ENCODE measurements around the gene RAD50.
"Not testable (repeated sequence)": the region's sequence is repeated elsewhere in the genome, so short reads cannot be mapped to it uniquely, and the experiment has no call there.

RAD50 gene

DNA sequence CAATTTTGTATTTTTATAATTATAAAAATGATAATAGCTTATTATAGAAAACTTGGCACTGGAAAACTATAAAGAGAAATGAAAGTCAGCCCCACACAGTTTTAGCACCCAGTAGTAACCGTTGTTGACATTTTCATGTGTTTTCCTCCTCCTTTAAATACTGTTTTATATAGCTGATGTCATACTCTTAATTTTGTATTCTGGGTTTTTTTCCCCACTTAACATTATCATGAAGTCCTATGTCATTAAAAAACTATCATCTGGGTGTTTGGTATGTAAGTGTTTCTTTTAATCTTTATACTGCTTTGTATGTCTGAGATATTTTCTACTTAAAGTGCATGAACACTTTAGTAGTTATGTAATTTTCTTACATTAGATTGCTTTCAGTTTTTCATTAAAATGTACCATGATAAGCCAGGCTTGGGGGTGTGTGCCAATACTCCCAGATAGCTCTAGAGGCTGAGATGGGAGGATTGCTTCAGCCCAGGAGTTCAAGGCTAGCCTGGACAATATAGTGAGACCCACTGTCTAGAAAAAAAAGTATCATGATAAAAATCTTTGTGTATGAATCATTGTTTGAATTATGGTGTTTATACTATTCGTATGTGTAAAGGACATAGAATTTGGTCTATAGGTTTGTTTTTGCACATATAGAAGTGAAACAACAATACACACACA, 2.7 kb downstream of the RAD50 start:
- Histone ChIP-seq H3K36me3 (ENCODE audit: insufficient read depth, low read length) (peaks cover 53% of the 10 kb centered on the region), H3K9ac (ENCODE audit: low read depth, low read length) (no peak overlapping the region), H3K27me3 (ENCODE audit: insufficient read depth, low read length) (no peaks in the 10 kb centered on the region), H3K4me3 (ENCODE audit: low read length) (no peak overlapping the region), H3K4me1 (ENCODE audit: insufficient read depth, low read length) (peaks cover 7% of the 10 kb centered on the region), H3K27ac (ENCODE audit: low read depth, low read length) (no peak overlapping the region), H3K9me3 (ENCODE audit: insufficient read depth, low read depth, low read length) (peaks cover 14% of the 10 kb centered on the region; the same call in 1 of the 2 replicates)
- 71% methylated on average over 2 of the region's 2 CpGs for WGBS

DNA sequence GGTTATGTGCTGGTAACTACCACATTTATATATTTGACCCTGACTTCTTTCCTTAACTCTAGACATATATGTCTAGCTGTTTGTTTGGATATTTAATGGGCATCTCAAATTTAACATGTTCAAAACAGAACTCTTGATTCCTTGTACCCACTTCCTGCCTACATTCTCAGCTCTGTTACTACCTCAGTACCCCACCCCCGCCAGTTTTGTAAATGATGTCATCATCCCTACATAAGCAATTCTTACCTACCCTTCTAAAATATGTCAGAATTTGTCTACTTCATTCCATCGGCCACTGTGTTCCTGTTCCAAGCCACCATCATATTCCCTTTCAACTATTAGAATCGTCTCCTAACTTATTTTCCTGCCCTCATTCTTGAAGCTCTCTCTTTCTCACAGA, 4.8 kb downstream of the RAD50 start:
- Histone ChIP-seq H3K4me3 (ENCODE audit: low read length) (no peak overlapping the region), H3K9me3 (ENCODE audit: insufficient read depth, low read depth, low read length) (peaks cover 17% of the 10 kb centered on the region; the same call in 1 of the 2 replicates), H3K36me3 (ENCODE audit: insufficient read depth, low read length) (peaks cover 66% of the 10 kb centered on the region), H3K27me3 (ENCODE audit: insufficient read depth, low read length) (no peaks in the 10 kb centered on the region), H3K4me1 (ENCODE audit: insufficient read depth, low read length) (peaks cover 7% of the 10 kb centered on the region), H3K27ac (ENCODE audit: low read depth, low read length) (no peak overlapping the region), H3K9ac (ENCODE audit: low read depth, low read length) (no peak overlapping the region)
- WGBS, result 94% methylated on average over 3 of the region's 3 CpGs

DNA sequence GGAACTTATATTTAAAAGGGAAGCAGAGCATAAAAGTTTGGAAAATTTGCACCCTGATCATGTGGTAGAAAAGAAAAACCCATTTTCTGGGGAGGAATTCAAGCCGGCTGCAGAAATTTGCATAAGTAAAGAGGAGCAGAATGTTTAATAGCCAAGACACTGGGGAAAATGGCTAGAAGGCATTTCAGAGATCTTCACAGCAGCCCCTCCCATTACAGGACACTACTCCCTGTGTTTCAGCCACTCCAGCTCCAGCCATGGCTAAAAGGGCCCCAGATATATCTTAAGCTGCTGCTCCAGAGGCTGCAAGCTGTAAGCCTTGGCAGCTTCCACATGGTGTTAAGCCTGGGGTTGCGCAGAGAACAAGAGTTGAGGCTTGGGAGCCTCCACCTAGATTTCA, 7.8 kb downstream of the RAD50 start:
- Histone ChIP-seq H3K9me3 (ENCODE audit: insufficient read depth, low read depth, low read length) (peaks cover 17% of the 10 kb centered on the region; the same call in 1 of the 2 replicates), H3K36me3 (ENCODE audit: insufficient read depth, low read length) (peaks cover 75% of the 10 kb centered on the region)
- H3K9ac ChIP-seq (ENCODE audit: low read depth, low read length); H3K4me3 ChIP-seq (ENCODE audit: low read length); H3K27me3 ChIP-seq (ENCODE audit: insufficient read depth, low read length); H3K27ac ChIP-seq (ENCODE audit: low read depth, low read length); H3K4me1 ChIP-seq (ENCODE audit: insufficient read depth, low read length): not testable (repeated sequence)
- 89% methylated on average over 2 of the region's 2 CpGs for WGBS

DNA sequence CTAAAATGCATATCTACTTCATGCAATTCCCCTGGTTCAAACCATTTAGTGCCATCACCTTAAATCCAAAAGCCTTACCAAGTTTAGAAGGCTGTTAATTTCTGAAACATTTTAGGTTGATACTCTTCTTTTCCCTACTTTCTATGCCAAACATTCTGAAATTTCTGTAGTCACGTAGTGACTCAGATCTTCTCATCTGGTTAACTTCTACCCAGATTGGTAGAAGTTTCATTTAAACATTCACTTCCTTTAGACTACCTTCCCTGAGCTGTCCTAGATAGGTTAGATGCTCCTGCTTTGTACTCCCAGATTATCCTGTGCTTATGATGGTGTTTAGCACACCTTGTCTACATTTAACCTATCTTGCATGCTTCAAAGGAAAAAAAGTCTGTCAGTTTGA, 9.9 kb downstream of the RAD50 start:
- no peaks in the 10 kb centered on the region for H3K27me3 ChIP-seq (ENCODE audit: insufficient read depth, low read length)
- peaks cover 17% of the 10 kb centered on the region; the same call in 1 of the 2 replicates for H3K9me3 ChIP-seq (ENCODE audit: insufficient read depth, low read depth, low read length)
- H3K36me3 ChIP-seq (ENCODE audit: insufficient read depth, low read length), result peaks cover 60% of the 10 kb centered on the region
- no peaks in the 10 kb centered on the region for H3K4me1 ChIP-seq (ENCODE audit: insufficient read depth, low read length)
- 91% methylated on average over 1 of the region's 1 CpG for WGBS
- H3K27ac ChIP-seq (ENCODE audit: low read depth, low read length), result no peak overlapping the region
- H3K9ac ChIP-seq (ENCODE audit: low read depth, low read length), result no peak overlapping the region
- H3K4me3 ChIP-seq (ENCODE audit: low read length), result no peak overlapping the region

DNA sequence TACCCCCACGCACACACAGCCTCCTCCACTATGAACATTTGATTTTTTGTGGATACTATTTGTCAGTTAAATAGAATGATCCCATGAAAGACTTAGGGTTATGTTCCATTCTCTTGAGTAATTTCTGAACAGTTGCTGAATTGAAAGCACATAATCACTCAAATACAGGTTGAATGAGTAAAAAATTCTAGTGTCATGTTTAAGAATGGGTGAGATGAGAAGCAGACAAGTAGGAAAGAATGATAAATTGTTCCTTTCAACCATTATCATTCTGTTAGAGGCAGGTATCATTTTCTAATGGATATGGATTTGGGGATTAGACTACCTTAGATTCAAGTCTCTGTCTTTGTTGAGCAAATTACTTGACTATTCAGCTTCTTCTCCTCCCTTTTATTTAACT, 19.3 kb downstream of the RAD50 start:
- Histone ChIP-seq H3K36me3 (ENCODE audit: insufficient read depth, low read length) (peaks cover 60% of the 10 kb centered on the region), H3K27me3 (ENCODE audit: insufficient read depth, low read length) (no peaks in the 10 kb centered on the region), H3K9me3 (ENCODE audit: insufficient read depth, low read depth, low read length) (peaks cover 8% of the 10 kb centered on the region; the same call in 1 of the 2 replicates), H3K4me1 (ENCODE audit: insufficient read depth, low read length) (no peaks in the 10 kb centered on the region), H3K4me3 (ENCODE audit: low read length) (no peak overlapping the region), H3K9ac (ENCODE audit: low read depth, low read length) (no peak overlapping the region), H3K27ac (ENCODE audit: low read depth, low read length) (no peak overlapping the region)
- no CpG with 5 or more reads among the region's 1 CpG for WGBS

DNA sequence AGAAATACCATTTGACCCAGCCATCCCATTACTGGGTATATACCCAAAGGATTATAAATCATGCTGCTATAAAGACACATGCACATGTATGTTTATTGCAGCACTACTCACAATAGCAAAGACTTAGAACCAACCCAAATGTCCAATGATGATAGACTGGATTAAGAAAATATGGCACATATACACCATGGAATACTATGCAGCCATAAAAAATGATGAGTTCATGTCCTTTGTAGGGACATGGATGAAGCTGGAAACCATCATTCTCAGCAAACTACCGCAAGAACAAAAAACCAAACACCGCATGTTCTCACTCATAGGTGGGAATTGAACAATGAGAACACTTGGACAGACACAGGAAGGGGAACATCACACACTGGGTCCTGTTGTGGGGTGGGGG, 27.8 kb downstream of the RAD50 start:
- H3K27ac ChIP-seq (ENCODE audit: low read depth, low read length); H3K9me3 ChIP-seq (ENCODE audit: insufficient read depth, low read depth, low read length); H3K27me3 ChIP-seq (ENCODE audit: insufficient read depth, low read length); H3K4me1 ChIP-seq (ENCODE audit: insufficient read depth, low read length); H3K4me3 ChIP-seq (ENCODE audit: low read length); H3K9ac ChIP-seq (ENCODE audit: low read depth, low read length): not testable (repeated sequence)
- H3K36me3 ChIP-seq (ENCODE audit: insufficient read depth, low read length), result peaks cover 70% of the 10 kb centered on the region
- no CpG with 5 or more reads among the region's 2 CpGs for WGBS

DNA sequence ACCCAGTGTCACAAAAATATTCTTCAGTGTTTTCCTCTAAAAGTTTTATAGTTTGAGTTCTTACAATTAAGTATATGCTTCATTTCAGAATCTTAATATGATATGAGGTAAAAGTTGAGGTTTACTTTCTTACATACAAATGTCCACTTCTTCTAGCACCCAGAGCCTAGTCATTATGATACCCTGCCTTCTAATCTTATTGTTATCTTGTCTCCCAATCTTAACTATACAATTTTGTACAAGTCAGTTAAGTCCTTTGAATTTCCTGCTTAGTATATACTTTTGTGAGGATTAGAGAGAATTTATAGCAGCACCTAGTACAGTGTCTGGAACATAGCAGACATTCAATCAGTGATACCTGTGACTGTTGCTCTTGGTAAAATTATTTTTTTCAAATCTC, 29.3 kb downstream of the RAD50 start:
- no peak overlapping the region for H3K4me3 ChIP-seq (ENCODE audit: low read length)
- no peaks in the 10 kb centered on the region for H3K27me3 ChIP-seq (ENCODE audit: insufficient read depth, low read length)
- no peaks in the 10 kb centered on the region for H3K4me1 ChIP-seq (ENCODE audit: insufficient read depth, low read length)
- H3K27ac ChIP-seq (ENCODE audit: low read depth, low read length), result no peak overlapping the region
- no peak overlapping the region for H3K9ac ChIP-seq (ENCODE audit: low read depth, low read length)
- no peaks in the 10 kb centered on the region for H3K9me3 ChIP-seq (ENCODE audit: insufficient read depth, low read depth, low read length)
- H3K36me3 ChIP-seq (ENCODE audit: insufficient read depth, low read length), result peaks cover 69% of the 10 kb centered on the region

DNA sequence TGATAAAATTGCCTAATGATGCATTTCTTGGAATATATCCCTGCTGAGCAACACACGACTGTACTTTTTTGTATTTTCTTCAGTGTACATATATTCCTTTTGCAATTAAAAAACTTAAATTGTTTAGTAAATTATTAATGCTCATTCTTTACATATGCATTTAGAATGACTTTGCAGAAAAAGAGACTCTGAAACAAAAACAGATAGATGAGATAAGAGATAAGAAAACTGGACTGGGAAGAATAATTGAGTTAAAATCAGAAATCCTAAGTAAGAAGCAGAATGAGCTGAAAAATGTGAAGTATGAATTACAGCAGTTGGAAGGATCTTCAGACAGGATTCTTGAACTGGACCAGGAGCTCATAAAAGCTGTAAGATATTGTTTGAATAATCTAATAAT, 32.7 kb downstream of the RAD50 start:
- Histone ChIP-seq H3K4me3 (ENCODE audit: low read length) (no peak overlapping the region), H3K4me1 (ENCODE audit: insufficient read depth, low read length) (no peaks in the 10 kb centered on the region), H3K9me3 (ENCODE audit: insufficient read depth, low read depth, low read length) (no peaks in the 10 kb centered on the region), H3K27ac (ENCODE audit: low read depth, low read length) (no peak overlapping the region), H3K27me3 (ENCODE audit: insufficient read depth, low read length) (no peaks in the 10 kb centered on the region), H3K9ac (ENCODE audit: low read depth, low read length) (no peak overlapping the region), H3K36me3 (ENCODE audit: insufficient read depth, low read length) (peaks cover 85% of the 10 kb centered on the region)
- WGBS, result no CpG with 5 or more reads among the region's 1 CpG

DNA sequence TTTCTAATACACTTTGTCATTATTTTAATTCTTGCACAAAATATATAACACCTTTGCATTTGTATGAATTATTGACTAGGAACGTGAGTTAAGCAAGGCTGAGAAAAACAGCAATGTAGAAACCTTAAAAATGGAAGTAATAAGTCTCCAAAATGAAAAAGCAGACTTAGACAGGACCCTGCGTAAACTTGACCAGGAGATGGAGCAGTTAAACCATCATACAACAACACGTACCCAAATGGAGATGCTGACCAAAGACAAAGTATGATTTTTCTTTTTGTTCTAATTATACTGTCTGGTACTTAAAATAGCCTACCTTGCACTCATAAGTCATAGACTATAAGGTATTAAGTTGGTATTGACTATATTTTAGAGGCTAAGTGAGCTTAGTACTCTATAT, 34.4 kb downstream of the RAD50 start:
- Histone ChIP-seq H3K4me3 (ENCODE audit: low read length) (no peak overlapping the region), H3K9me3 (ENCODE audit: insufficient read depth, low read depth, low read length) (no peaks in the 10 kb centered on the region), H3K4me1 (ENCODE audit: insufficient read depth, low read length) (no peaks in the 10 kb centered on the region), H3K27ac (ENCODE audit: low read depth, low read length) (no peak overlapping the region), H3K36me3 (ENCODE audit: insufficient read depth, low read length) (peaks cover 91% of the 10 kb centered on the region), H3K27me3 (ENCODE audit: insufficient read depth, low read length) (no peaks in the 10 kb centered on the region), H3K9ac (ENCODE audit: low read depth, low read length) (no peak overlapping the region)
- WGBS, result 97% methylated on average over 3 of the region's 3 CpGs

GRCh38 chr5:132592521-132592920, 35.7 kb downstream of the RAD50 start:
- H3K9me3 ChIP-seq (ENCODE audit: insufficient read depth, low read depth, low read length), result no peaks in the 10 kb centered on the region
- 93% methylated on average over 2 of the region's 2 CpGs for WGBS
- no peak overlapping the region for H3K9ac ChIP-seq (ENCODE audit: low read depth, low read length)
- no peak overlapping the region for H3K4me3 ChIP-seq (ENCODE audit: low read length)
- no peaks in the 10 kb centered on the region for H3K27me3 ChIP-seq (ENCODE audit: insufficient read depth, low read length)
- peaks cover 94% of the 10 kb centered on the region for H3K36me3 ChIP-seq (ENCODE audit: insufficient read depth, low read length)
- no peak overlapping the region for H3K27ac ChIP-seq (ENCODE audit: low read depth, low read length)
- no peaks in the 10 kb centered on the region for H3K4me1 ChIP-seq (ENCODE audit: insufficient read depth, low read length)

DNA sequence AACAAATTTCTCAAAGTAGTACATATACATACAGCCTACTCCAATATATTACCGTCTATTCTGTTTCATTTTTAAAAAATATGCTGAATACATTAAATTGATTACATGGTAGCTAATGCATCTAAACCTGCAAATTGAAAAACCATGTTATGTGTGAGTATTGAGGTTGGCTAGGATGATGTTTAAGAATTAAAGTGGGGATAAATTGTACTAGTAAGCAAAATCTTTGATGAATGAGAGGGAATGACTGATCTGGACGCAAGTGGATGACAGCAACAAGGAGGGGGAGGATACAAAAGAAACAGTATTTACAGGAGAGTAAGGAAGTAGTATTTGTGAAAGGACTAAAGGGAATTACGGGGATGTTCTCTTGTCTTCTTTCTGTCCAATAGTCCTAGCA, 37.4 kb downstream of the RAD50 start:
- Histone ChIP-seq H3K9me3 (ENCODE audit: insufficient read depth, low read depth, low read length) (no peaks in the 10 kb centered on the region), H3K4me1 (ENCODE audit: insufficient read depth, low read length) (no peaks in the 10 kb centered on the region), H3K9ac (ENCODE audit: low read depth, low read length) (no peak overlapping the region), H3K36me3 (ENCODE audit: insufficient read depth, low read length) (peaks cover 91% of the 10 kb centered on the region), H3K27ac (ENCODE audit: low read depth, low read length) (no peak overlapping the region), H3K27me3 (ENCODE audit: insufficient read depth, low read length) (no peaks in the 10 kb centered on the region), H3K4me3 (ENCODE audit: low read length) (no peak overlapping the region)
- WGBS, result 94% methylated on average over 2 of the region's 3 CpGs

- 95% methylated on average over 5 of the region's 5 CpGs for WGBS
- Histone ChIP-seq H3K4me1 (ENCODE audit: insufficient read depth, low read length) (no peaks in the 10 kb centered on the region), H3K4me3 (ENCODE audit: low read length) (no peak overlapping the region), H3K9me3 (ENCODE audit: insufficient read depth, low read depth, low read length) (no peaks in the 10 kb centered on the region), H3K27me3 (ENCODE audit: insufficient read depth, low read length) (no peaks in the 10 kb centered on the region), H3K36me3 (ENCODE audit: insufficient read depth, low read length) (peaks cover 90% of the 10 kb centered on the region), H3K9ac (ENCODE audit: low read depth, low read length) (no peak overlapping the region), H3K27ac (ENCODE audit: low read depth, low read length) (no peak overlapping the region)
Observed at GRCh38 chr5:132595624-132596023, 38.8 kb downstream of the RAD50 start.
